ENCODE results near the gene ARL16.

The ARL16 gene

GRCh38 chr17:81707725-81708646 lies 24.4 kb upstream of the ARL16 start:
- Histone ChIP-seq H3K4me3 (no peak overlapping the region), H3K27me3 (no peaks in the 10 kb centered on the region), H3K36me3 (peaks cover 35 to 55% (median 50%) of the 10 kb centered on the region in 11 experiments), H4K20me1 (peaks cover 0 to 79% (median 49%) of the 10 kb centered on the region in 11 experiments; a peak in 18 of 22 replicates), H3K9me3 (replicated peaks in 1 of 11) (no peaks in the 10 kb centered on the region), H3K27ac (no peak overlapping the region; a peak in 1 of 22 replicates), H3K9ac (peak overlapping the region in 1 of 11 experiments; percentile 23; a peak in 1 of 22 replicates), H3K4me2 (no peak overlapping the region), H3K4me1 (peaks cover 36 to 51% (median 44%) of the 10 kb centered on the region in 10 experiments)
- no peak for TF ChIP-seq Cebpa-rat (IDR thresholded peaks at IDR 0.05)

GRCh38 chr17:81706757-81707624 lies 23.4 kb upstream of the ARL16 start:
- H3K27ac ChIP-seq: no peak overlapping the region
- peak overlapping the region in 2 of 11 experiments; percentile 23 to 36; a peak in 2 of 22 replicates for H3K9ac ChIP-seq
- no peaks in the 10 kb centered on the region for H3K9me3 ChIP-seq (replicated peaks in 1 of 11)
- H3K36me3 ChIP-seq: peaks cover 35 to 58% (median 55%) of the 10 kb centered on the region in 11 experiments
- H4K20me1 ChIP-seq: peaks cover 5 to 79% (median 52%) of the 10 kb centered on the region in 11 experiments; a peak in 20 of 22 replicates
- no peaks in the 10 kb centered on the region for H3K27me3 ChIP-seq
- TF ChIP-seq Cebpa-rat (IDR thresholded peaks at IDR 0.05): no peak
- H3K4me3 ChIP-seq: no peak overlapping the region
- H3K4me2 ChIP-seq: no peak overlapping the region
- peaks cover 37 to 50% (median 44%) of the 10 kb centered on the region in 10 experiments for H3K4me1 ChIP-seq

DNA sequence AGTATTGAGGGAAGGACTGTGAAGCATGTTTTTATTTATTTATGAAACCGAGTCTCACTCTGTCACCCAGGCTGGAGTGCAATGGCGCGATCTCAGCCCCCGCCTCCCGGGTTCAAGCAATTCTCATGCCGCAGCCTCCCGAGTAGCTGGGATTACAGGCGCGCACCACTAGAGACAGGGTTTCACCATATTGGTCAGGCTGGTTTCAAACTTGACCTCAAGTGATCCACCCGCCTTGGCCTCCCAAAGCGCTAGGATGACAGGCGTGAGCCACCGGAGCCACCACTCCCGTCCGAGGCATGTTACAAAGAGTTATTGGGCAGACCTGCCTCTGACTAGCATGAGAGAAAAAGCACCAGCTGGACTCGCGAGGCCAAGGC lies 22.6 kb upstream of the ARL16 start:
- no peak overlapping the region for H3K4me2 ChIP-seq
- no peaks in the 10 kb centered on the region for H3K27me3 ChIP-seq
- no peak for TF ChIP-seq Cebpa-rat (IDR thresholded peaks at IDR 0.05)
- no peak overlapping the region for H3K27ac ChIP-seq
- peaks cover 43 to 66% (median 63%) of the 10 kb centered on the region in 11 experiments for H3K36me3 ChIP-seq
- H3K4me3 ChIP-seq: no peak overlapping the region
- no peaks in the 10 kb centered on the region for H3K9me3 ChIP-seq (replicated peaks in 1 of 11)
- H3K4me1 ChIP-seq: peaks cover 41 to 50% (median 44%) of the 10 kb centered on the region in 10 experiments
- peak overlapping the region in 3 of 11 experiments; percentile 15 to 36 (median 28); a peak in 2 of 22 replicates for H3K9ac ChIP-seq
- H4K20me1 ChIP-seq: peaks cover 13 to 86% (median 60%) of the 10 kb centered on the region in 11 experiments; a peak in 21 of 22 replicates

DNA sequence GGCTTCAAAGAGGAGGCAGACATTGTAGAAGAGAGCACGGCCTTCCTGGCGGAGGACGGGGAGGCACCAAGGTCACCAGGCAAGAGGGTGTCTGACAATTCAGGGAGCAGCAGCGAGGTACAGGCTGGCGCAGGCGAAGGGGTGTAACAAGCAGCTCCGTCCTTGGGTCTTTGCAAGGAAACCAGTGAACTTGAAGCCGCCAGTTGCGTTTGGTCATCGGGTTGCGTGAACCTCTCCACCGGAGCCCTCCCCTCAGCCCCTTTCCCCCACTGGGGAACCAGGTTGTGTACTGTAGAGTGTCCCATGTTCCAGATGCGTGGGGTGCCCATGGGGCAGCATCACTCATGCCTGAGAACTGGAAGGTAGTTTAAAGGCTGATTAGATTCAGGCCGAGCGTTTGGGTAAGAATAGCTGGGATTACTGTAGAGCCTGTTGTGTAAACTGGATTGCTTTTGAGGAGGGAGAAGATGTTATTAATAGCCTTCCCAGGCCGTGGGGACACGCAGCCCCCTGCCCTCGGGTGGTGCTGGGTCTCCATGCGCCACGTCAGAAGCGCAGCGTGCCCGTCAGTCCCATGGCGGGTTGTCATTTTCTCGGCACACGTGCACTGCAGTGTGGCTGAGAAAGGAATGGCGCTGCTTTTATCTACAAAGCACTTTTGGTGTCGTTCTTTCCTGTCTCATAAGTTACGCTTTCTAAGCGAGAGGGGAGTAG lies 22.1 kb upstream of the ARL16 start:
- Histone ChIP-seq H4K20me1 (peaks cover 19 to 91% (median 66%) of the 10 kb centered on the region in 11 experiments; a peak in 21 of 22 replicates), H3K4me3 (no peak overlapping the region), H3K4me1 (peaks cover 41 to 50% (median 44%) of the 10 kb centered on the region in 10 experiments), H3K36me3 (peaks cover 48 to 71% (median 68%) of the 10 kb centered on the region in 11 experiments), H3K27ac (no peak overlapping the region), H3K4me2 (no peak overlapping the region), H3K27me3 (no peaks in the 10 kb centered on the region), H3K9ac (peak overlapping the region in 8 of 11 experiments; percentile 13 to 99 (median 32); a peak in 12 of 22 replicates), H3K9me3 (replicated peaks in 1 of 11) (no peaks in the 10 kb centered on the region)
- TF ChIP-seq Cebpa-rat (IDR thresholded peaks at IDR 0.05): no peak

DNA sequence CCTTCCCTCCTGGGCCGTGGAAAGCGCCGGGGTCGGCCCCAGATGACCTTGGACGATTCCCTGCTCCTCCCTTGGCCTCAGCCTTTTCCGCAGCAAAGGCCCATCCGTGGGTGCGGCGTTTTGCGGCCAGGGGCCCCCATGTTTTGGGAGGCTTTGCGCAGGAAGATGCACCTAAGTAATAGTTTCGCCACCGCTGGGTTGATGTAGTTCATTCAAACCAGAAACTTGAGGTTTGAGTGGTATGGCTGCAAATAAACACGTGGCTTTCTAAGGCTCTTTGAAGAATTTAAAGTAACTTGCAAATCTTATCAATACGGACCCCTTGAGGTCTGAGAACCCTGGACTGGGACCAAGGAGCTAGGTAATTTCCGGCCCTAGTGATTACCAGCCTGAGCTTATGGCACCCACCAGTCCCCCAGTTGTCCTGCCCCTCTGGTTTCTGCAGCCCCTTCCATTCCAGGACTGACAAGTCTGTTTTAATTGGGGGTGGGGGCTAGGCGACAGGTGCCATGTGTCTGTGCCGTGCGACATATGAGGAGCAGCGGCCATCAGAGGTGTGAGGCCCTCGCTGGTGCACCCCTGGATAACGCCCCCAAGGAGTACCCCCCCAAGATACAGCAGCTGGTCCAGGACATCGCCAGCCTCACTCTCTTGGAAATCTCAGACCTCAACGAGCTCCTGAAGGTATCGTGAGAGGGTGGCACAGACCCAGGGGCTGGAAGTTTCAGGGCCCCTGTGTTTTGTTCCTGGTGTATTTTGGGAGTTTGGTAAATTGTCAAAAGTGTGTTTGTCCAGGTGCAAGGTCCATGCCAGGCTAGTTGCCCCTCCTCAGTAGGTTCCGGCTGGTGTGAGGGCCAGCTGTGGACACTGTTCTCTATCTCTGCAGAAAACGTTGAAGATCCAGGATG lies 20.4 kb upstream of the ARL16 start:
- peak overlapping the region; percentile 93 to 100 (median 98) for H3K4me2 ChIP-seq
- TF ChIP-seq Cebpa-rat (IDR thresholded peaks at IDR 0.05): no peak
- peaks cover 61 to 85% (median 82%) of the 10 kb centered on the region in 11 experiments for H3K36me3 ChIP-seq
- peaks cover 31 to 93% (median 77%) of the 10 kb centered on the region in 11 experiments; a peak in 21 of 22 replicates for H4K20me1 ChIP-seq
- peaks cover 27 to 36% (median 29%) of the 10 kb centered on the region in 10 experiments for H3K4me1 ChIP-seq
- peak overlapping the region; percentile 91 to 99 (median 98) for H3K9ac ChIP-seq
- no peaks in the 10 kb centered on the region for H3K9me3 ChIP-seq (replicated peaks in 1 of 11)
- H3K27ac ChIP-seq: peak overlapping the region; percentile 91 to 98 (median 96)
- H3K4me3 ChIP-seq: peak overlapping the region; percentile 86 to 100 (median 96)
- no peaks in the 10 kb centered on the region for H3K27me3 ChIP-seq

GRCh38 chr17:81702934-81703746 lies 19.5 kb upstream of the ARL16 start, which contains the start of gene MRPL12:
Gene MRPL12 (plus strand): TSS chr17:81703367. CDS start chr17:81703502, 135 bp downstream.
- Histone ChIP-seq H3K27ac (peak within 1 kb of the TSS; percentile 91 to 98 (median 96)), H3K4me1 (peaks cover 27 to 31% (median 28%) of the 10 kb centered on the region in 10 experiments), H4K20me1 (peaks cover 38 to 93% (median 77%) of the 10 kb centered on the region in 11 experiments; a peak in 21 of 22 replicates), H3K9ac (peak within 1 kb of the TSS; percentile 91 to 99 (median 98)), H3K9me3 (replicated peaks in 1 of 11) (no peaks in the 10 kb centered on the region), H3K27me3 (no peaks in the 10 kb centered on the region), H3K4me3 (peak within 1 kb of the TSS; percentile 86 to 100 (median 96)), H3K4me2 (peak within 1 kb of the TSS; percentile 93 to 100 (median 98)), H3K36me3 (peaks cover 64 to 85% (median 82%) of the 10 kb centered on the region in 11 experiments)
- no peak for TF ChIP-seq Cebpa-rat (IDR thresholded peaks at IDR 0.05)

All from BLaER1 treated with 17β-estradiol and CSF1 and Interleukin-3, amounts not matched to agents 10 nM and 100 nM (cell line).